ENCODE measurements around the gene GPR153. TPM values are rescaled to one million over a fixed set of nuclear protein-coding genes. Genes with fewer than 3 reads are reported as not detected.

Gene GPR153
- total RNA-seq, 2 experiments from 2014 or later: 0.67 to 0.73 TPM

DNA sequence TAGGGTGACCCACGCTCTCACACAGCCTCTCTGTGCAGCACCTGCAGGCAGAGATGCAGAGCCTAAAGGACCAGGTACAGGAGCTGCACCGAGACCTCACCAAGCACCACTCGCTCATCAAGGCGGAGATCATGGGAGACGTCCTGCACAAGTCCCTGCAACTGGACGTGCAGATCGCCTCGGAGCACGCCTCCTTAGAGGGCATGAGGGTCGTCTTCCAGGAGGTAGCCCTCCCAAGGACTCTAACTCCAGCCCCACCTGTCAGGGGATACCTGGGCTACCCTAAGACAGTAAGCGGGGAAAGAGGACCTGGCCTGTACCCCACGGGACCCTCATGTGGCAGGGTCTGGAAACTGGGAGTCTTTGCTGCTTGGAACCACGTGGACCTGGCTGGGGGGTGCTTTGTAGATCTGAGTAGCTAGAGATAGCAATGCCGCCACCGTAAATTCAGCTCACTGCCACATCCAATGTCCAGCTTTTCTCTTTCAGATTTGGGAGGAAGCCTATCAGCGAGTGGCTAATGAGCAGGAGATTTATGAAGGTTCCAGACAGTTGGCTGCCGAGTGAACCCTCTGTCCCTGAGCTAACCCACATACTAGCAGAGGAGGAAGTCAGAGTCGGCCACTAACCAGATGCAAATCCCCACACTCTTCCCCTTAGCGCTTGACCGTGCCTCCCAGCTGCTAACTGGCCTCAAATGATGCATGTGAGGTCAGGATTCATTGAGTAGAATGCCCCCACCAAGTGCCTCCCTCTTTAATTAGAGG lies 48.5 kb downstream of the GPR153 start:
- ChIA-PET CTCF (interaction anchor here (1.1 kb wide), 1 partner anchor 10 kb away, joined by 3 read pairs; no protein-coding TSS in a partner anchor), POLR2A (no interaction called here)

DNA sequence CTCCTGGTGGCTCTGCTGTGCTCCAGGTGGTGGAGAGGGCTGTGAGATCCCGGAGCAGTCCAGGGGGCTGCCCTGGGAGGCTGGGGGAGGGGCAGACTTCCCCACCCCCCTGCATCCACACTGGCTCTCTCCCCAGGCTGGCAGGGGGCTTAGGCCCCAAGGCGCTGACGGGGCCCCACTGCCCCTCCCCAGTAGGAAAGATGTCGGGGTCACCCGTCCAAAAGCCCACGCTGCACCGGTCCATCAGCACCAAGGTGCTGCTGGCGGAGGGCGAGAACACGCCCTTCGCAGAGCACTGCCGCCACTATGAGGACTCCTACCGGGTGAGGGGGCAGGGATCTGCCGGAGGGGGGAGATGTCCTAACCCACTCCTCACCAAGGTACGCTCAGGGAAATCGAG lies 49.2 kb downstream of the GPR153 start:
- POLR2A ChIA-PET: no interaction called here
- CTCF ChIA-PET: no interaction called here

DNA sequence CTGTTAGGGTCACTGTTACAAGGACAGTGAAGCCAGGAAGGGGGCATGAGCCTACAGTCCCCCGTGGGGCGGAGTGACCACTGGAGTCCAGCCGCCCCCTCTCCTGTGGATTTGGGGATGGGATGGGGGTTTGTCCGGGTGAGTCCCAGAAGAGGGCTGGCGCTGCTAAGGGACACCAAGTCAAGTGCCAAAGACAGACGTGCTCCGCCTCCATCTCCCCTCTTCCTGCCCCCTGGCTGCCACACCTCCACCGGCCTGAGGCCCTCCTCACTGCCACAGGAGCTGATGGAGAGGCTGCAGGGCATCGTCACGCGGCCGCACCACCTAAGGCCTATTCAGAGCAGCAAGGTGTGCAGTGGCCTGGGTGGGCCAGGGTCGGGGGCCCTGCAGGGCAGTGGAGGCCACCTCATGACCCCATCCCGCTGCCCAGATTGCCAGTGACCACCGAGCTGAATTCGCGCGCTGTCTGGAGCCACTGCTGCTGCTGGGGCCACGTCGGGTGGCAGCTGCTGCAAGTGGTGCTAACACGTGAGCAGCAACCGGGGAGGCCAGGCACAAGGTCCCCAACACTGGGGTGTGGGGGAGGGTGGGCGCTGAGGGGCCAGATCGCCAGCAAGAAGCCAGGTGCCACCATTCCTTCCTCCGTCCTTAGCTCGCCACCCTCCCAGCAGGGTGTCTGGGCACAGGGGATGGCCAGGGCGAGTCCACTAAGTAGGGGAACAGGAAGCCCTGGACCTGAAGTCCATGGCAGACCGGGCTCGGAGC lies 50.1 kb downstream of the GPR153 start:
- CTCF ChIA-PET: interaction anchor here (0.6 kb wide), 1 partner anchor 8 kb away, joined by 4 read pairs; no protein-coding TSS in a partner anchor
- POLR2A ChIA-PET: no interaction called here

DNA sequence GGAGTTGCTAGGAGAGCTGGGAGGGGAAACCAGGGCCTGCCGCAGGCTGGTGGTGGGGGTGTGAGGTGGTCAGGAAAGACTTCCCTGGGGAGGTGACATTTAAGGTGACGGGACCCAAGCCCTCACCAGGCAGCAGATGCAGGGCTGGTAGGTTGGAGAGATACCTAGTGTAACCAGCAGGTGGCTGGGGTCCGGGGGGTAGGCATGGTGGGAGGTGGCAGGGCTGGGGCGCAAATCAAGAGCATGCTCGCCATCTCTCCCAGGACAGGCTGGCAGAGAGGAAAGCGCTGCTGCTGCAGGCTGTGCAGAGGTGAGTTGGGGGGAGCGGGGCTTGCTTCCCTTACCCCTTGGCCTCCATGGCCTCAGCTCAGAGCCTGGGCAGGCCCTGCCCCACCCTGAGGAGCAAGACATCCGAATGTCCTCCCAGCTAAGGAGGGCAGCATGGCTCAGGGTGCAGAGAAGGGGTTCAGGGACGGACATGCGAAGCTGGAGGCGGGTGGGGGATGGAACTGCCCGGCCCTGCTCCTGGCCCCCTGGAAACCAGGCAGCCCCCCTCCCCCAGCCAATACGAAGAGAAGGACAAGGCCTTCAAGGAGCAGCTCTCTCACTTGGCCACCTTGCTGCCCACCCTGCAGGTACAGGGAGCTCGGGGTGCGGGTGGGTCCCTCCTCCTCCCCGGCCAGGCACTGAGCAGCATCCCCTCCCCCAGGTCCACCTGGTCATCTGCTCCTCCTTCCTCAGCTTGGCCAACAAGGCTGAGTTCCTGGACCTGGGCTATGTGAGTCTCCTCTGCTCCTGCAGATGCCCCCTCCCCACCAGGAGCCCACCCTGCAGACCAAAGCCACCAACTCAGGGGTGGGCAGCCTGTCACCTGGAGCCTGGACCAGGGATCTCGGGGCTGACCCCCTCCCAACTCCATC lies 51.0 kb downstream of the GPR153 start:
- POLR2A ChIA-PET: interaction anchor here (0.5 kb wide), 1 partner anchor 21 kb away, joined by 4 read pairs; no protein-coding TSS in a partner anchor
- CTCF ChIA-PET: interaction anchor here (0.6 to 0.8 kb wide), 2 partner anchors 9 to 149 kb away, joined by 3 to 5 read pairs; no protein-coding TSS in a partner anchor

DNA sequence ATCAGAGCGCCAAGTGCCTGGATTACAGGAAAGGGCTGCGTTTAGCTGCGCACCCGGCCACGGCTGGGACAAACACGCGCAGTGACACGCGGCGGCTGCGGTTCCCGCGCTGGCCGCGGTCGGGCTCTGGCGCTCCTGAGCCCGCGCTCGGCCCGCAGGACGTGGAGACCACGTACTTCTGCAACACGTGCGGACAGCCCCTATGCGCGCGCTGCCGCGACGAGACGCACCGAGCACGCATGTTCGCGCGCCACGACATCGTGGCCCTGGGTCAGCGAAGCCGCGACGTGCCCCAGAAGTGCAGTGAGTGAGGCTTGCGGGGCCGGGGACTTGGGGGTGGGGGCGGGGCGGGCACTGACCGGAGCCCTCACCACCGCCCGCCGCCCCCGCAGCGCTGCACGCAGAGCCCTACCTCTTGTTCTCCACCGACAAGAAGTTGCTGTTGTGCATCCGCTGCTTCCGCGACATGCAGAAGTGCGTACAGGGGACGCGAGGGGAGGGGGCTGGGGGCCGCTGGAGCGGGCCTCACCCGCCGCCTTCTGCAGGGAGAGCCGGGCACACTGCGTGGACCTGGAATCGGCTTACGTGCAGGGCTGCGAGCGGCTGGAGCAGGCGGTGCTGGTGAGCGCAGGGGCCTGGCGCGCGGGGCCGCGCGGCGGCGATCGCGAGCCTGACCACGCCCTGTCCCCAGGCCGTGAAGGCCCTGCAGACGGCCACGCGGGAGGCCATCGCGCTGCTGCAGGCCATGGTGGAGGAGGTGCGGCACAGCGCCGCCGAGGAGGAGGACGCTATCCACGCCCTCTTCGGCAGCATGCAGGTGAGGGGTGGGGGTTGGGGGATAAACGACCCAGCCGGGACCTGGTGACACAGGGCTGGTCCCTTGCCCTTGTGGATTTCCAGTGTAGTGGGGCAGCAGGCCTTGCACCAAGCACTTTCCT lies 51.9 kb downstream of the GPR153 start:
- ChIA-PET CTCF (interaction anchor here (0.6 to 1.3 kb wide), 3 partner anchors 10 to 149 kb away, joined by 3 to 5 read pairs (median 4); no protein-coding TSS in a partner anchor), POLR2A (interaction anchor here (0.5 kb wide), 1 partner anchor 22 kb away, joined by 4 read pairs; no protein-coding TSS in a partner anchor)

DNA sequence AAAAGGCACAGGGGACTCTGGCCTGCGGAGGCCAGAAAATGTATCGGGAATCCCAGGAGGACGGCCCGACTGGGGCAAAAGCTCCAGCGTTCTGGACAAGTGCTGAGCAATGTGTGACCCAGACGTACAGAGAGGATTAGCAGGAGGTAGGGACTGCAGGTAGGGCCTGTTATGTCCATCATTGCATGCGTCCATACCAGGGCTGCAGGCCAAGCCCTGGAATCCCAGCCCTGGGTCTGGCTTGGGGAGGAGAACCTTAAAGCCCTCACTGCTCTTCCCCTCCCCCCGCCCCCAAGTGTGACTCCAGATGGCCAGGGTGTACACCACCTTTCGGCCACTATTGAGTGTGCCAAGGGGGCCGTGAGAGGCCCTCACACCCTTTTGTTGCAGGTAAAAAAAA lies 53.0 kb downstream of the GPR153 start:
- ChIA-PET CTCF (interaction anchor here (1.3 to 2.4 kb wide), 2 partner anchors 21 to 30 kb away, joined by 4 to 9 read pairs; no protein-coding TSS in a partner anchor), POLR2A (no interaction called here)

DNA sequence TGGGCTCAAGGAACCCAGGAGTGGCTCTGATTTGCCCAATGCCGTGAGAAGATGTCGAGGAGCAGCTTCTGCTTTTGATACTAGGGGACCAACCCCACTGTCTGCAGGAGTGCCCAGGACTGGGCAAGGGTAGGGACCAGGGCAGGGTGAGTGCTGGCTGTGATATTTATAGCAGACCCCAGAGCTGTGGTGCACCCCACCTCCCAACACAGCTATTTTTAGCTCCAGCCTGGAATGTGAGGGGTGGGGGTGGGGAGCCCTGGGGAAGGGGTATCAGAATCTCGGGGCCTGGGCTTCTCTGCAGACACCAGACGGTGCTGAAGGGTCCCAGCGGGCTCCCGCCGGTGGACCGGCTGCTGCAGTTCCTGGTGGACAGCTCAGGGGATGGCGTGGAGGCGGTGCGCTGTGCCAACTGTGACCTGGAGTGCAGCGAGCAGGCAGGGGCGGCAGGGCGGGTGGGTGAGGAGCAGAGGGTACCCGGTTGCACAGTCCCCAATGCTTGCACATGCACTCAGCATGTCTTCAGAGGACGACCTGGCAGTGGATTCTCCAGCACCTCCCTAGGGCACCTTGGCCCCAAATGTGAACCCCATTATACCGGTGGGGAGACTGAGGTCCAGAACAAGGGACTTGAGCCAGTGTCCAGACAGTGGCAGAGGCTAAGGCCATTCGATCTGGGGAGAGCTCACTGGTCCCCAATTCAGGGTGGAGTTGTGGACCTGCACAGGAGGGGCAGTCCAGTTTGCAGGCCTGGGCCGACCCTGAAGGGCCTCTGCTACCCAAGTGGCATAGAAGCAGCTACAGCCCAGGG lies 53.6 kb downstream of the GPR153 start:
- ChIA-PET POLR2A (interaction anchor here (1.0 to 2.0 kb wide), 3 partner anchors 10 to 28 kb away, joined by 3 to 8 read pairs (median 6); partner anchors contain the start of gene ICMT), CTCF (interaction anchor here (0.6 to 2.4 kb wide), 7 partner anchors 9 to 373 kb away, joined by 3 to 9 read pairs (median 3); partner anchors contain the start of genes ICMT and ZBTB48)

DNA sequence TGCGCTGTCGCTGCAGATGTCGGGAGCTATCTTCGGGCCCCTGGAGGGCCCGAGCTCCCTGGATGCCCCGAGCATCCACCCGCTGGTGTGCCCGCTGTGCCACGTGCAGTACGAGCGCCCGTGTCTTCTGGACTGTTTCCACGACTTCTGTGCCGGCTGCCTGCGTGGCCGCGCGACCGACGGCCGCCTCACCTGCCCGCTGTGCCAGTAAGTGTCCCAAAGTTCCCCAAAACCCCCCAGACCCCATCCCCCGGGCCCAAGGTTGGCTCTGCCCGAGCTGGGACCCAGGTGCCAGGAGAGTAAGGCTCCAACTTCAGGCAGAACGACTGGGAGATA lies 54.4 kb downstream of the GPR153 start:
- POLR2A ChIA-PET: interaction anchor here (1.0 to 2.0 kb wide), 4 partner anchors 9 to 29 kb away, joined by 3 to 8 read pairs (median 4); partner anchors contain the start of gene ICMT
- CTCF ChIA-PET: interaction anchor here (0.8 to 2.4 kb wide), 10 partner anchors 9 to 495 kb away, joined by 3 to 9 read pairs (median 3); partner anchors contain the start of genes DNAJC11, ICMT and ZBTB48

DNA sequence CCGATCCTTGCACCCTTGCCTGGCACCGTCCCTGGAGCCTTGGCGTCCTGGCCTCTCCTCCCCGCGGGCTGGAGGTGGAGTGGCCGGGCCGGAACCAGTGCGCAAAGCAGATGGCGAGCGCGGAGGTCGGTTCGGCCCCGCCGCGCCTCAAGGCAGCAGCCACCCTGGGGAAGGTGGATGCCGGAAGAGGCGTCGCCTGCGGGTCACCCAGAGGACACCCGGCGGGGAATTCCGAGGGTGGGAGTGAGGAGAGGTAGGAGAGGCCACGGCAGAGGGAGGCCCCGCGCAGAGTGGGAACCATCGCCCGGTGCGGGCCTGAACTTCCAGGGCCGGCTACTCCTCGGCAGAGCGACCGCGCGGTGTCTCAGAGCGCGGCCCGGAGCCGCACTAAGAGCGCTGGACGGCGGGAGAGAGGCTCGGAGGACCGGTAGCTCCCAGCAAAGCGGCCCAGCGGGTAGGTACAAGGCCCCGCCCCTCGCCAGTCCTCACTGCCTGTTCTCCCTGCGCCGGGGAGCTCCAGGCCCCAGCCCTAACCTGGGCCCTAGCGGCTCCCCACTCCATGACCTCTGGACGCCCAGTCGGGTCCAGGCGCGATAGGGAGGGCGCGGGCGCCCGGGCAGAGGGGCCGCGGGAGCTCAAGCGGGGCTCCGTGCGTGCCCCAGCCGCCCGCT lies 54.9 kb downstream of the GPR153 start, which contains the start of gene RNF207:
RNF207 (plus strand) TSS at position 271 of the 671 bp plus-strand sequence. CDS start 417 bp downstream, outside the sequence.
- ChIA-PET POLR2A (interaction anchor here (1.0 to 2.0 kb wide), 4 partner anchors 9 to 30 kb away, joined by 3 to 8 read pairs (median 4); partner anchors contain the start of gene ICMT), CTCF (interaction anchor here (0.7 to 2.4 kb wide), 11 partner anchors 9 to 1555 kb away, joined by 3 to 9 read pairs (median 3); partner anchors contain the start of genes DNAJC11, ICMT and ZBTB48)

DNA sequence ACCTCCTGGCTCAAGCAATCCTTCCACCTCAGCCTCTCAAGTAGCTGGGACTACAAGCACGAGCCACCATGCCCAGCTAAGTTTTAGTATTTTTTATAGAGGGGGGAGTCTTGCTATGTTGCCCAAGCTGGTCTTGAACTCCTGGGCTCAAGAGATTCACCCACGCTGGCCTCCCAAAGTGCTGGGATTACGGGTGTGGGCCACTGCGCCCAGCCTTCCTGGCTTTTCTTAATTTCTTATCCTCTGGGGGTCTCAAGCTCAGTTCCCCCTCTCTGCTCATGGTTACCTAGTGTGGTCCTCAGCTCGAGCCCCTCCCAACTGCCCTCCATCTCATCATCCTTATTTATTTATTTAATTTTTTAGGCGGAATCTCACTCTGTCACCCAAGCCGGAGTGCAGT lies 58.6 kb downstream of the GPR153 start:
- ChIA-PET POLR2A (no interaction called here), CTCF (interaction anchor here (0.5 to 1.2 kb wide), 2 partner anchors 10 to 339 kb away, joined by 3 read pairs; no protein-coding TSS in a partner anchor)

DNA sequence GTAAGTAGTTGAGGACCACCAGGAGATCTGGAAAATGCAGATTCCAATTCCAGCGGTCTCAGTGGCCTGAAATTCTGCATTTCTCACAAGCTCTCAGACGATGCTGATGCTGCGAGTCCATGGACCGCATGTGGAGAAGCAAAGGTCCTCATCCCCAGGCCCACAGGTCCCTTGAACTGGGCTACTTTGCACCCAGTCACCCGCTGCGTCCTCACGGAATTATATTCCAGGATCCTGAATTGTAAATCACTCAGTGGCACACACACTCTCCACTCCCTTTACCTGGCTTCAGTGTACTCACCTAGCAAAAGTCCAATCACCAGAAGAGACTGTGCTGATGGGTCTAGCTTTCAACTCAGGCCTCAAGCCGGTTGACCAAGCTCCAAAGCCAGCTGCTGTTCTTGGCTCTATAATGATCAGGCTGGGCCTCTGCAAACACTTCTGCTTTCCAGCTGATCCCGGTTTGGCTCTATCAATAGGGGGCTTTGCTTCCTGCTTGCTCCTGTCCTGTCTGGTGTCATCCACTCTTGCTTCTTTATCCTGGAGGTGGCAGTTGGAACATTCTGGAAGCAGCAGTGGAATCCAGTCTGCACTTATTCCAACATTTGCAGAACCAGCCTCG lies 60.6 kb downstream of the GPR153 start:
- ChIA-PET CTCF (no interaction called here), POLR2A (interaction anchor here (0.7 to 1.0 kb wide), 3 partner anchors 17 to 156 kb away, joined by 3 read pairs; partner anchors contain the start of gene ICMT)

DNA sequence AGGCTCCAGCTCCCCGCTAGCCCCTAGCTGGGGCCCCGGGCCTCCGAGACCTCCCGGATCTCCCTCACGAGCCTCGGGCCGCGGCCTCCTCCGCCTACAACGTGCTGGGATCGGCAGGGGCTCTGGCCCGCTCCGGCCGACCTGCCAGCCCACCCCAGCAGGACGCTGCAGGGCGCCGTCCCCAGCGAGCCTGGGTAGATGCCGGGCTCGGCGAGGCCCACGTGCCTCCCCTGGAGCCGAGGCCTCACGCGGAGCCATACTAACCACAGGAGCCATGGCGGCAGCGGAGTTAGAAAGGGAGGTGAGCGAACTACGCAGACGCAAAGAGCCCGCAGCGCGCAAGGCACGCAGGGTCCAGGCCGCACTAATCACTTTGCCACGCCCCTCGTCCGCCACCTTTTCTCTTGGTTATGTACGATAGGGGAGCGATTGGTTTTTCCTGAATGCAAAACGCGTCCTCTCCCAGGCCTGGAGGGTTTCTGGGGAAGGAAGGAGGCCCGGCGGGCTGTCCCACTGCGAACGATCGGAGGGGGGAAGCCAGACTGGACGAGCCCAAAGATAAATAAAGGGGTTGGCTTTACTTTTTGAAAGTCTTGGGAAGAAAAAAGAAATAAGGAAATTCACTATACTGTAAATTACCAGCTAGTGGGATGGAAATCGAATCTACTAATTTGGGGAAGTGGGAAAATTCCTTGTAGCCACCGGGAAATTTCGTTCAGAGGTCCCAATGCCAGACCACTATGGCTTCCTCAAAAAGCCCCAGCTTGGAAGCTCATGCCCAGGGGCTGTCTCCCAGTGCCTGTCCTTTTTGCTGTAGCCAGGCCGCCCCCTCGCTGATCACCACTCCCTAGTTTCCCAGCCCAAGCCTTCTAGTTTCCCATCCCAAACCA lies 61.4 kb downstream of the GPR153 start, which contains the start of gene RPL22:
RPL22 (minus strand) TSS at position 298 of the 890 bp plus-strand sequence; CDS start at position 276, 22 bp downstream.
- ChIA-PET POLR2A (interaction anchor here (0.5 to 1.0 kb wide), 4 partner anchors 16 to 585 kb away, joined by 3 to 5 read pairs (median 3); partner anchors contain the start of genes CAMTA1 and ICMT), CTCF (interaction anchor here (2.7 kb wide), 1 partner anchor 46 kb away, joined by 8 read pairs; no protein-coding TSS in a partner anchor)

DNA sequence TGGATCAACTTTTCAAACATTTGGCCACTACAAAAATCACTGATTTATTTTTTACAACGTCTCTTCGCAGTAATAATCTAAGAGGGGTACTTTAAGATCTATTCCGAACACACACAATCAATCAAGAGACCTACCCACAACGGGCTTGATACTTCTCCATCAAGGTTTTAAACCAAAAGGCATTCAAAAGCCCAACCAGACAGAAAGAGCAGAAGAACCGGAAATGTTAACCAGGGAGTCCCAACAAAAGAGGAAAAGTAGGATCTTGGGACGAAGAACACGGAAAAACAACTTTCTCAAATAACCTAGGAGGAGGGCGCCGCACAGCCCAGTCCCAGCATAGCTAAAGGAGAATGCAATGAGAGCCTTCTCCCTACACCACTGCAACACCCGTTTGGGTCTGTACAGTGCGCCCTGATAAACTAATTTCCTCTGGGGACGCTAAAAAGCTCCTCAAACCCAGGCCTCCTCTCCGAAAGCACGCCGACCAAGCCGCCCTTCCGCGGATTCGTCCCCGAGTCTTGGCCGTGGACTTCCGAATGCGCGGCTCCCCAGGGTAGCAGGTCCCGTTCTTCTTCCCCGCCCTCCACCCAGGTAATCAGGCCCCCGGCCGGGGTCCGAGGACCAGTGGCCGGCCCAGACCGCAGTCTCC lies 62.1 kb downstream of the GPR153 start:
- ChIA-PET CTCF (interaction anchor here (2.7 kb wide), 1 partner anchor 47 kb away, joined by 8 read pairs; no protein-coding TSS in a partner anchor), POLR2A (interaction anchor here (0.9 kb wide), 1 partner anchor 586 kb away, joined by 3 read pairs; the partner anchor contains the start of gene CAMTA1)

All from activated CD8-positive, alpha-beta memory T cell treated with anti-CD3 and anti-CD28 coated beads for 36 hours (primary cell).